ENCODE measurements around the gene DKC1.
"Not testable (repeated sequence)": the region's sequence is repeated elsewhere in the genome, so short reads cannot be mapped to it uniquely, and the experiment has no call there.

The DKC1 gene

DNA sequence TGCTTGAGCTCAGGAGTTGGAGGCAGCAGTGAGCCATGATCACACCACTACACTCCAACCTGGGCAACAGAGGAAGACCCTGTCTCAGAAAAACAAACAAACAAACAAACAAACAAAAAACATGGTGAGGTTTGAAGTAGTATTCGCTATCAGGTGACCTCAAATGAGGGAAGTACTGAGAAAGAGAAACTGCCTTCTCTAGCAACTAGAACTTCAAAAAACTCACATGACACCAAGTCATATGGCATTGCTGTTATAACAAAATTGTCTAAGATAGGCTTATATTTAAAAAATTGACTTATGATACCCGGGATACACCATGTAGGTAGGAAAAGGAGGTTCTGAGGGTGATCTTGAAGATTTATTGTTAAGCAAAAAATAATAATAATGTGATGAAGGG lies 32.4 kb downstream of the DKC1 start:
- no peak for DNase-seq

DNA sequence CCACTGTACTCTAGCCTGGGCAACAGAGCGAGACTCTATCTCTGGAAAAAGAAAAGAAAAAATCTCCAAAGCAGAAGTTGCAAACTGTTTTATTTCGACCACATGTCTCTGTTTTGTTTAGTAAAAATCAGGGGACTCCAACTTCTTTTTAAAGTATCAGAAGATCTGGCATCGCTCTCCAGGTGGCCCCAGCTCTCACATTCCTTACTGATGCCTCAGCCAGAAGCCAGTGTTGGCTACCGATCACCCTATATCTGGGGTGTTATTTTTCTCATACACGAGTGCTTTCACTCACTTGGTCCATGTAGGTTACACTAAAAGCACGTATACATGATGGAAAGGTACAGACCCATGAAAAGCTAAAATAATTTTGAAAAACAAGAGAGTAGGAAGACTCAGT lies 34.3 kb downstream of the DKC1 start:
- no peak for DNase-seq

DNA sequence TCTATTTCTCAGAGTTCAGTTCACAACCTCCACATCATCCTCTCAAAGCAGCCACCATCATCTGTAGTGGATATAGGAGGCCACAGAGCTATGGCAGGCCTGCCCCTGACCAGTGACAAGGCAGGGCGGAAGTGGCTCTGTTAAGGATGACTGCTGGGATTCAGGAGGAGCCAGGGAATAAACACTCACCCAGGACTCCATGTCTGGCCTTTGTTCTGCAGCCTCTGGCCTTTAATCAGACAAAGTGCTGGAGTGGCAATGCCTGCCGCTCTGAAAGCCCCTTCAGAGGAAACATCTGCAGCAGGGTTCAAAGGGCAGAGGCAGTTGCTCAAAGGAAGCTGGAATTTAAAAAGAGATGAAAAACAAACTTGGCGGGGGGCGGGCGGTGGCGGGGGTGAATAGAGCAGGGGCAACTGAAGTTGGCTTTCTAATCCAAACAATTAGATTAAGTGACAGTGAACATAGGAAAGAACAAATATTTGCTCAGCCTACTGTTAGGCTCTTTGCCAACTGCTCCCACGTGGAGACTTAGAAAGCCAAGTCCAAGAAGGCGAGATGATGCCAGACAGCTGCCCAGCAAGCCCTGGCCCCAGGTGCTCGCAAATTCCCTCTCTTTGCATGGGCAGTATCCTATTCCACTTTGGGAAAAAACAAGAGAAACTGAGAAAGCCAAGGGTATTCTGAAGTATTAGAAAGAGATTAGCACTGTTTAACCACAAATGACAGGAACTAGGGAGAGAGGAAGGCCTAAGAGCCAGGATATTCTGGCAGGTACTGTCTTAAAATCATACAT lies 37.1 kb downstream of the DKC1 start:
- no peak for DNase-seq

DNA sequence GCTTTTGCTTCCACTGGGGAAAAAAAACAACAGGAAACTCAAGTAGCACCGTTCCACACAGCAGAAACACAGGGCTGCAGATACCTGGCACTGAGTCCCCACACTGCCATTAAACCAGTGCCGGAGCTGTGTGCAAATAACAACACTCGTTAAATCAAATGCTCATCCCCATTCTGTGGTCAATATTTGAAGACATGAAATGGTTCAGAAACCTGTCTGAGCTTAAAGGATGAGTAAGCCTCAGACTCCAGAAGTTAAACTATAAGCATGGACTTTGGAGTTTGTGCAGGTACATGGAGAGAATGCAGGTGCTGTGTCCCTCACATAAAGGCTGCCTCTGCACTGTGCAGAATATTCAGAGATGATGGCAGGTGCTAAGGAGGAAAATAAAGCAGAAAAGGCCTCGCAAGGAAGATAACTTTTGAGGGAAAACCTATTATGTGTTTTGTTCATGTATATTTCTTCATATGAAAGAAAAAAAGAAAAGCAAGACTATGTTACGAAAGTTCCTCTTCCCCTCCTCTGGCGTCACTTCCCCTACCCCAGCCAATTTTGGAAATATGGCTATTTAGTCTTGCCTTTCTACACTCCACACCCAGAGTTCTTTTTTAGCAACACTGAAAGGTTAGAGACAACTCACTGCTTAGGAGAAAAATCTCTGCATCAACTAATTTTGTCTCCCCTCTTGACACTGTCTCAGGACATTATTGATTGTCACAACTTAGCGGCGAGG lies 38.0 kb downstream of the DKC1 start:
- no peak for DNase-seq

DNA sequence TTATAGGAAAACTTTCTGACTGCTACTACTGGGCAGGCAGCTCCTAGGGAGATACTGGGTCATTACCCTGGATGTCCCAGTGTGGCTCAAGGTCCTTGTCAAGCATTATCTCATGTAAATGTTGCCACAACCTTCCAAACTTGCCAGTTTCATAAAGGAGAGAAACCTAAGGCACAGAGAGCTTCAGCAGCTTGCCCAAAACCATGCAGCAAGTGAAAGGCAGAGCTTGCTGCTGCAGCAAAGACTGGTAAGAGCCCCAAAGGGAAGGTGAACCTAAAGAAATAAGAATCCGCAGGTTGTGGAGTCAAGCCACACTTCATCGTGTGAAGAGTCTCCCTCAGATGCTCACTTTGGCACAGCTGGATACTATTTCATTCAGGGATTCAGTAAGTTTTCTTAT lies 40.3 kb downstream of the DKC1 start:
- DNase-seq: no peak

DNA sequence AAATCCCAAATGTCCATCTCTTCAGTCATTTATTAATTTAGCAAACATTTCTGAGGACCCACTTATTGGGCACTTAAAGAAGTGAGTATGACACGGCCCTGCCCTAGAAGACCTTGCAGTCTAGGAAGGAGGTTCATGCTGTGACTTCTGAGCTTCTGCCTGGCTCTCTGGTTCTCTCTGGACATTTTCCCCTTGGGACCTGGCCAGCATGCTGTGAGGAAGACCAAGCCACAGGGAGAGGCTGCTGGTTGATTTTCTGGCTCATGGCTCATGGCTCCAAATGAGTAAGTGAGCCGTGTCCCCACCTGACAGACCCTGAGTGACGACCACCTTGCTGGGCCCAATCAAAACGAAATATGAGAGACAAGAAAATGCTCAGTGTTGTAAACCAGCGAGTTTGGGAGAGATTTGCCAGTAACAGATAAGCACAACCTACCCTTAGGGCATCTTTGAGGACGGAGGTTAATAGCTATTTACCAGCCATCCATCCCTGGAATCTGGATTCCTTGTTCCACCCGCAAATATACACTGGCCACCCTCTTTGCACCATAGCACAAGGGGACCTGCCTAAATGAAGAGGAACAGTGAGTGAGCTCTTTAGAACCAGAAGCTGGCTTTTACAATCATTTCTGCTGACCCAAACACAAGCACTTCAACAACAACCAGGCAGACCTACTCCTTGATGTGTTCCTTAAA lies 41.7 kb downstream of the DKC1 start:
- DNase-seq: no peak

DNA sequence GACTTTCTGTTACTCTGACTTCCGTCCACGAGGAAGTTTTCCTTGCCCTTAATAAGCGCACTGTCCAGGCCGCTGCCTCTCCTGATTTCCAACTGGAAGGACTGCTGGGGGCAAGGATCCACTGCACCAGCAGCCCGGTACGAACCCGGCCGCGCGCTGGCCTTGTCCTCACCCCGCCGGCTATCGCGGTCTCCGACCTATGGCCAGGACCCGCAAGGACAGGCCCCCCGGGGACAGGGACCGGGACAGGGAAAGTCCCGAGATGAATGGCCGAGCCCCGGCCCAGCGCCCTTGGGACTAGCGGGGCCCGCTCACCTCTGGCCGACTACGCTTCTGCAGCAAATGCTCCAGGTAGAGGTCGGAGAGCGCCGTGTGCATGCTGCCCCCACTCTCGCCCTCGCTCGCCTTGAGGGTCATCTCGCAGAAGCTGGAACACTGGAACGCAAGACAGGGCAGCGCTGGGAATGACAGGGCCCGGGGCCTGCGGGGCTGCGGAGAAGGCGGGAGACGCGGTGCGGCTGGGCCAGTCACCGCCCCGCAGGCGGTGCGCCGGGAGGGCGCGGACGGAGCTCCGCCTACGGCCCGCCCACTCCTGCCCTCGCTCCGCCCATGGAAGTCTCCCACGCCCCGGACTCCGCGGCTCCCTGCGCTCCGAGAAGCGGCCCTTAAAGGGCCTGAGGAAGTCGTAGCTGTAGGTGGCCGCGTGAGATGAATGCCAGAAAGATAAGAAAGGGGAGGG lies 42.5 kb downstream of the DKC1 start, which contains the start of gene MPP1:
TSS of gene MPP1 (minus strand) at position 529 of the 739 bp plus-strand sequence. CDS start at position 417, 112 bp downstream.
- DNase-seq: peak; percentile 89

DNA sequence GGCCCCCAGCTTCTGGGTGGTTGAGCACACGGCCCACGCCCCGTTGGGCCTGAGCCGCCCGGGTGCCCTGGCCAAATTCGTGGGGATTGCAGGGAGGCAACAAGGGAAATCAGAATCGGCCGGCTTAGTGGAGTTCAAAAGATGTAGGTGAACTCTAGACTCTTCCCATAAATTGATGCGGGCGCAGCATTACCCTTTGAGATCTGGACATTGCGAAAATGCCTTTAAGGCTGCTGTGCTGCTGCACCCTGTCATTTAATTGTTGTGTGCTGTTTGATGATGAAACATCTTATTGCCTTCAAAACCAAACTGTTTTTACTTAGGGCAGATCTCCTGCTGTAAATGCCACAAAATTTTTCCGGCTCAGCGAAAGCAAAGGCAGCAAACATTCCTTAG lies 43.0 kb downstream of the DKC1 start:
- no peak for DNase-seq

DNA sequence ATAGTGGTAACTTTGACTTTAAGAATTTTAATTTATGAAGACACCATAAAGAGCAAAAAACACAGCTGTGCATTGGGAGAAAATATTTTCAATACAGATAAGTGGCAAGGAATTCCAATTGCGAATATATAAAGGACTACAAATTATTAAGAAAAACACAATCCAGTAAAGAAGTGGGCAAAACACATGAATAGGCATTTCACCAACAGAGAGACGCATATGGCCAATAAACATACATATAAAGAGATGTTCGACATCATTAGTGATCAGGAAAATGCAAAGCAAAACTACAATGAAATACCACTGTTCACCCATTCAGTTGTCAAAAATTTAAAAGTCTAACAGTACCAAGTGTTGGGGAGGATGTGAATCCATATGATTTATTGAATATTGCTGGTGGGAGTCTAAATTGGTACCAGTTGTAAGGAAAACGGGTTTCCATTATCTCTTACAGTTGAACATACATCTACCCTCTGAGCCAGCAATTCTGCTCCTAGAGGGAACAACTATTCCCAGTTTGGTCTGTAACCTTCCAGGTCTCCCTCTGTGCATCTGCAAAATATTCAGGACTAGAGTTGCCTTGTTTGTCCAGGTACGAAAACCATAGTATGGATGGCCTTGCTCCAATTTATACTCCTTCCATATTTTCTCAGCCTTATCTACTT lies 44.3 kb downstream of the DKC1 start:
- no peak for DNase-seq

DNA sequence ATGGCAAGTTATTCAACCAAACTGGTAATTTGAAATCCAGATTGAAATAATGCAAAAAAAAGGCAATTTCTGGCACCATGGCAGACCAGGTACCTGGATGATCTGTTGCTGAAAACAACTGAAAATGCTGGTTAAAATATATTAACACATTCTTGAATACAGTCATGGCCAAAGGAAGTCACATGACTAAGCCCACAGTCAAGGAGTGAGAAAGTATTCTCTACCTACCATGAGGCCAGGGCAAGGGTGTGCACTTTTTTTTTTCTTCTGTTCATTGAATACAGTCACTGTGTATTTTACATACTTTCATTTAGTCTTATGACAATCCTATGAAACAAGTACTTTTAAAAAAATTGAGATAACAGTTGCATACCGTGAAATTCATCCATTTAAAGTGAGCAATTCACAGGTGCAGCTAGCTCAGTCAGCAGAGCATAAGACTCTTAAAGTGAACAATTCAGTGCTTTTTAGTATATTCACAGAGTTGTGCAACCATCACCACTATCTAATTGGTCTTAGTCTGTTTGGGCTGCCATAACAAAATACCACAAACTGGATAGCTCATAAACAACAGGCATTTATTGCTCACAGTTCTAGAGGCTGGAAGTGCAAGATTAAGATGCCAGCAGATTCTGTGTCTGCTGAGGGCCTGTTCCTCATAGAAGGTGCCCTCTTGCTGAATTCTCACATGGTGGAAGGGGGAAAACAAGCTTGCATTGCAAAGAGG lies 47.4 kb downstream of the DKC1 start:
- no peak for DNase-seq

DNA sequence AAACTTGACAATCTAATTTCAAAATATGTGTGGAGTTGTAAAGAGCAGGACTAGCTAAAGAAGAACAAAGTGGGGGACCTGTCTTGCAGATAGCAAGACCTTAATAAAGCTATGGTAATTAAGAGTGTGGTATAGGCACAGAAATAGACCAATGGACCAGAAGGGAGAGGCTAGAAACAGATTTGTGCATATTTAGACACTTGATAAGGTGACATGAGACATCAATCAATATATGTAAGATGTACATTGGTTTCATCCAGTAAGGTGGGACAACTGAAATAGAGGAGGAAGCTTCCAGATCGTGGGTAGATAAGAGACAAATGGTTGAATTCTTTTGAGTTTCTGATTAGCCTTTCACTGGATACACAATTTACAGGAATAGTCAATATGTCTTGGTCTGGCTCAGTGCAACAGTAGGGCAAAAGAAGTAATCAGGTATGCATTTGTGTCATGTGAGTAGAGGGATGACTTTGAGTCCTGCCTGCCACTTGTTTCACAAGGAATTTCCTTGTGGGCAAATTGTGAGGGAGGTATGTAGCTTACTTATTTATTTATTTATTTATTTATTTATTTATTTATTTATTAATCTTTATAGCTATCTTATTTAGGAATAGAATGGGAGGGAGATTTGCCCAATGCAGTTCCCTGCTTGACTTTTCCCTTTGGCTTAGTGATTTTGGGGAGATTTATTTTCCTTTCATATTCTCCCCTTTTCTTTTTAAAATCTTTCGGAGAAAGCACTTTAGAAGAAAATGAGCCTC lies 49.9 kb downstream of the DKC1 start:
- DNase-seq: no peak

DNA sequence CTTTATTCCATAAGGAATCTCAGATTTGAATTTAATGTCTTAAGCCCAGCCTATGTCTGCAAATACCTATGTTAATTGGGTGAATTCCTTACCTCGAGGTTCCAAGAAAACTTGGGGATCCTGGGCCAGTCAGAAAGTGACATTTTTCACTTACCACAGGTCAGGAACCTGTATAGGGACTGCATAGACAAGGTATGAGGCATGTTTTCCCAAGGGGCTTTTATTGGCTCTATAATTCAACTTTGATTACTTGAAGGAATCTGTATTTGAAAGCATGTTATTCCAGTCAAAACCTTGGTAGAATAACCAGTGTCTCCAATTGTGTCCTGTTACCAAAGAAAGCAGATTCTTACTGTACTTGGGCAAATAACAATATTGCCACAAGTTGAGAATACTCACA lies 51.1 kb downstream of the DKC1 start:
- no peak for DNase-seq

DNA sequence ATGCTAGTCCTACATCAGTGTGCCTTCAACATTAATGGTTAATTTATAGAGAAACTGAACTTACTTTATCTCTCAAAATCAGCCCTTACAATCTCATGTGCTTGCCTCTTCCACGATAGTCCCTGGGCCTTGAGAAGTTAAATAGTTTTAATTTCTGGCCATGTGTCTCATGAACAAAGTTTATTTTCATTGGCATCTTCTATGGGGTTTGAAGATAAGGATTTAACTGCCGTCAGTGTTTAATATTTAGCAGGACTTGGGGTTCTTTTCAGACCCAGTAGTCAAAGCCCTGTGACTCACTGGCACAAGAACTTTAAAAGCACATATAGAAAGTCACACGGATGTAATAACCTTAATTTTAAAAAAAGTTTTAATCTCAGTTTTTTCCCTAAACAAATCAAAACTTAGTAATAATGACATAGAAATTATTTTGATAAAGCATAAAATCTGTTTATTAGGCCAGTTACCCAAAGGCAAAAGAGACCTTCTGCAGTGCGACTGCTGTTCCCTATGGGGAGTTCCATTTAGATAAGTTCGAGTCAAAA lies 52.7 kb downstream of the DKC1 start:
- no peak for DNase-seq

DNA sequence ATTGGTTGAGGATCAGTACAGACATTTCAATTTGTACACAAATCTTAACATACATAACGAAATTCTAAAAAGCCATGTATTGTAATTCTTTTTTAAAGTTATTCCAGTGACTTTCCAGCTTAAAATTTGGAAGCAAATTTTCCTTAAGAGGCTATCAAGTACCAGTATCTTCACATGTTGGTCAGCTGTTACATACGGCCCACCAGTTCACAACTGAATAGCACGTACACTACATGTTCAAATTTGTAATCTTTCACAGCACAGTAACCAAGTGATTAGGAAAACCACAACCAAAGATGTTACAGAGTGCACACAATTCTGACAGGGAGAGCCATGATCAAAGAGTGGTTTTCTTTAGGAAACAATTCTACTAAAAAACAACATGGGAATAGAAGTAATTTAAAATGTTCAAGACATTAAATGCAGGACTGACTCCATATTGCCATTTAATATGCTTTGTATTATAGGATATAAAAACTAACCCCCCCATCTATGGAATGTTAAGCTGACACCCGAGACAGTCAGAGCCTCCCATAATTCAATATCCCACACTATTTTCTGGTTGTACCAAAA lies 53.7 kb downstream of the DKC1 start:
- not testable (repeated sequence) for DNase-seq

DNA sequence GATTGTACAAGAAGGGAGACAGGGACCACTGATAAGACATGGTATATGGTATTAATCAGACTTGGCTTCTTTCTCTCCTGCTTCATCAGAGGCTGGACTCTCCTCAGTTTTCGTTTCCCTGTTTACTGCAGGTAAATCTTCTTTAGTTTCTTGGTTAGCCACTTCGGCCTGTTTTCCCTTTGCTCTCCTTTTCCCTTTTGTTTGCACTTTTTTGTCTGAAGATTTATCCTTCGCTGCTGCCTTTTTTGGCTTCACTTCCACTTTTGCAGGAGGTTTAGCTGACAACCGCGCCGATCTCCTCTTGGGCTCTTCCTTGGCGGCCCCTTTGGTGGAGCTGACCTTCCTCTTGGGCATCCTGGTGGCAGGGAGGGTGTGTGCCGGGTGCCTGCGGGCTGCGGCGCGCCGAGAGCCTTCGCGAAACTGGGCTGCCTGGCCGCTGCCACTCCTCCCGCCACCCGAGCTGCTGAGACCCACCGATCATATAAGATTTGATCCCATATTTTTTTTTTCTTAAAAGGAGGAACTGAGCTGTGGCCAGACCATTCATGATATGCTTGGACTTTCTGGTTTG lies 54.5 kb downstream of the DKC1 start:
- DNase-seq: not testable (repeated sequence)

DNA sequence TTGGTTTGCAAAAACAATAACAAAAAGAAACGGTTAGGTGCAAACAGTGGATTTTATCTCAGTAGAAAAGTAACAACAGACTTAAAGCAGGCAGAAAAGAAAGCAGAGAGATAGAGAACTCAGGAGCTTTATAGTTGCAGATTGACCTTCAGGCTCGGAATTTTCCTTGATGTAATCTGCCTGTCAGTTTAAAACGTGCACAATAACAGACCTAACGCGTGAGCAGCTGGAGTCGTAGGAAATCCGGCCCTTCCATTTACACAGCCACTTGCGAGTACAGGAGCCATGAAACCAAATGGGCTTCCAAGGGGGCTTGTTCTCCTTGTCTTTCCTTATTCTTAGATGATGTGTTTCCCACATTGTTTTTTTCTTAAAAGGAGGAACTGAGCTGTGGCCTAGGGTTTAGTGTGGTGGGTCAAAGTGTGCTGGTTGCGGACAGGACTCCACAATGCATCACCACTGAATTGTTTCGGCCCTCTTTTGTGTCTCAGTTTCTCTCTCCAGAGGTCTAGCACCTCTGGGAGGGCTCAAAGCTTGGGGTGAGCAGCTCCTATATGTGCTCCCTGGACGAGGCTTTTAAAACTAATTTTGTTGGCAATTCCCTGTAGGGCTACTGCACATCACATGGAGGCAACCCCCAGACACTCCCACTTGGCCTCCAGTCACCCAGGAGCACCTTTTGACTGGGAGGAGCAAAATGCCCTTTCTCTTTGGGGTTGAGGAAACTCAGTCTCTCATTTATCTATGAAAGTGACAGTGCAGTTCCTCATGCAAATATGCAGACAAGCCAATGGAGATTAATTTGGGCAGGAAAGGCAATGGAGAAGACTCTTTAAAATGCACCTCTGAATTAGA lies 56.5 kb downstream of the DKC1 start:
- no peak for DNase-seq

DNA sequence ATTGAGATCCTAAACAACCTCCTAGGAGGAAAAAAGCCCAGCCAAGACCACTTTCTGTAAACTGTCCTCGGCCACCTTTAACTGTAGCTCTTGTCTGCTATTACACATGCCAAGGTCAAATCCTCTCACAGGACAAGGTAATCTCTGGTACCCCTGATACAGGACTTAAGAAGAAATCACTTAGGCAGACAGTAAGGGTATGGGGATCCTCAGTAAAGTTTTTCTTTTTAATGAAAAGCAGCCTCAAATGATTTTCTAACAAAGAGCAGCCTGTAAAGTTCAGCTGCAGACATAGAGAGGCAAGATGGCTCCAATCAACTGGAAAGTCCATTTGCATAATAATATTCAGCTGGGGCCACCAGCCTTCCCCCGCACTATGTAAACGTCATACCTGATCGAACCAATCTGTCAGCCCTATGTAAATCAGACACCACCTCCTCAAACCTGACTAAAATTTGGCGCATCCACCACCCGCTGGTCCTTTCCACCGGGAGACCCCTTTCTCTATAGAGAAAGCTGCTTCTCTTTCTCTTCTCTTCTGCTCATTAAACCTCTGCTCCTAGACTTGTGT lies 57.2 kb downstream of the DKC1 start:
- no peak for DNase-seq

DNA sequence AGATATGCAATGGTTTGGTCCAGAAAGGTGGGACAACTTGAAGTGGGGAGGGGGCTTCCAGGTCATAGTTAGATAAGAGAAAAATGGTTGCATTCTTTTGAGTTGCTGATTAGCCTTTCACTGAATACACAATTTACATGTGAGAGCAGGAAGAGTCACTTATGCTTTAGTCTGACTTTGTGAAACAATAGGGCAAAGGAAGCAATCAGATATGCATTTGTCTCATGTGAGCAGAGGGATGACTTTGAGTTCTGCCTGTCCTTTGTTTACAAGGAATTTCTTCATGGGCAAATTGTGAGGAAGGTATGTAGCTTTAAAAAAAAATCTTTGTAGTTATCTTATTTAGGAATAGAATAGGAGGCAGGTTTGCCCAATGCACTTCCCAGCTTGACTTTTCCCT lies 58.9 kb downstream of the DKC1 start:
- DNase-seq: no peak

DNA sequence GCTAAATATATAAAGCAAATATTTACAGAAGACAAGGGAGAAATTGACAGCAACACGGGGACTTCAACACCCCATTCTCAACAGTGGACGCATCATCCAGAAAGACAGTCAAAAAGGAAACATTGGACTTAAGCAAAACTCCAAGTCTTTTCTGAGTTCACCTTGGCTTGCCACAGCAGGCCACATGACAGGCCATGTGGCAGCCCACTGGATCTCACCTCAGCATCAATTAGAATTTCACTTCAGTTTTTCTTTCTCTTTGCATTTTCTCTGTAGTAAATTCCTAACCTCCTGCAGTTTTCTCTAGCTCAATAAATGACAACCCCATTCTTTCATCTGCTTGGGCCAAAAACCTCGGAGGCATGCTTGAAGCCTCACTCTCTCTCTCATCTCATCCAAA lies 59.4 kb downstream of the DKC1 start:
- DNase-seq: no peak

Data from activated effector memory CD4-positive, alpha-beta T cell treated with anti-CD3 and anti-CD28 coated beads, Interleukin-2, amount 50 U/mL, for 16 hours (primary cell).